WTC11 (cell line): Measurements from ENCODE around the gene EDAR. TPM values are rescaled to one million over a fixed set of nuclear protein-coding genes. Genes with fewer than 3 reads are reported as not detected.

Source experiments
- ATAC-seq: fragments of 200-7000 bp; cut with Tn5 transposase; 2 replicates; pipeline ENCODE4 v1.10.0; 2021; ENCODE audit warnings: mild to moderate bottlenecking, moderate library complexity
- CTCF ChIA-PET: fragments of 300-600 bp; sonication (Branson Sonifier 250); formaldehyde crosslinking; loops from one replicate; lab custom pipeline; 2021; ENCODE audit warnings: antibody characterized with exemption; lab: Charles Lee
- POLR2A ChIA-PET: fragments of 350-600 bp; sonication (Branson Sonifier 250); formaldehyde crosslinking; loops from one replicate; lab custom pipeline; 2021; ENCODE audit warnings: antibody characterized with exemption; lab: Charles Lee
- DNase-seq: peaks from one replicate; pipeline ENCODE4 v3.0.0; 2021; ENCODE audit warnings: low spot score
- H3K27ac Mint-ChIP-seq: 2 replicates; pipeline ENCODE4 v1.8.0; 2021; ENCODE audit warnings: mixed read lengths
- H3K27me3 Mint-ChIP-seq: 2 replicates; pipeline ENCODE4 v1.8.0; 2021; ENCODE audit warnings: low read depth, mild to moderate bottlenecking, moderate library complexity, mixed read lengths
- H3K36me3 Mint-ChIP-seq: 2 replicates; pipeline ENCODE4 v1.8.0; 2021; ENCODE audit warnings: mixed read lengths
- H3K4me1 Mint-ChIP-seq: 2 replicates; pipeline ENCODE4 v1.8.0; 2022; ENCODE audit warnings: mixed read lengths
- H3K4me3 Mint-ChIP-seq: 2 replicates; pipeline ENCODE4 v1.8.0; 2021; ENCODE audit warnings: mild to moderate bottlenecking, moderate library complexity, mixed read lengths
- H3K9me3 Mint-ChIP-seq: 2 replicates; pipeline ENCODE4 v1.8.0; 2021; ENCODE audit warnings: mixed read lengths
- GTF2I ChIP-seq: fragments of 250-450 bp; sonication (Bioruptor Pico); conservative IDR thresholded peaks from 2 replicates; pipeline ENCODE4 v1.4.0; 2021; ENCODE audit warnings: mild to moderate bottlenecking
- HMGA2 ChIP-seq: fragments of 250-450 bp; sonication (Bioruptor Pico); IDR thresholded peaks from 2 replicates; pipeline ENCODE4 v1.4.0; 2021; ENCODE audit warnings: mild to moderate bottlenecking, moderate library complexity
- JAZF1 ChIP-seq: fragments of 250-450 bp; sonication (Bioruptor Pico); IDR thresholded peaks from 2 replicates; pipeline ENCODE4 v1.9.0; 2021; ENCODE audit warnings: moderate library complexity, mild to moderate bottlenecking, inconsistent platforms
- MYBL2 ChIP-seq: sonication (generic); formaldehyde crosslinking; IDR thresholded peaks from 2 replicates; pipeline ENCODE4 v1.8.1; 2023; ENCODE audit warnings: mild to moderate bottlenecking, moderate library complexity, missing genetic modification reagents
- NFE2L1 ChIP-seq: sonication (generic); formaldehyde crosslinking; IDR thresholded peaks from 2 replicates; pipeline ENCODE4 v1.8.1; 2023; ENCODE audit warnings: missing genetic modification reagents
- OVOL2 ChIP-seq: fragments of 250-450 bp; sonication (Bioruptor Pico); IDR thresholded peaks from 2 replicates; pipeline ENCODE4 v1.9.0; 2021; ENCODE audit warnings: mild to moderate bottlenecking, borderline replicate concordance
- PRDM15 ChIP-seq: sonication (generic); formaldehyde crosslinking; IDR thresholded peaks from 2 replicates; pipeline ENCODE4 v1.8.0; 2022; ENCODE audit warnings: missing genetic modification reagents
- PREB ChIP-seq: sonication (generic); formaldehyde crosslinking; IDR thresholded peaks from 2 replicates; pipeline ENCODE4 v1.8.1; 2022; ENCODE audit warnings: mild to moderate bottlenecking, missing genetic modification reagents, moderate library complexity, borderline replicate concordance
- ZNF671 ChIP-seq: fragments of 250-450 bp; sonication (Bioruptor Pico); IDR thresholded peaks from 2 replicates; pipeline ENCODE4 v1.8.0; 2021; ENCODE audit warnings: mild to moderate bottlenecking
- total RNA-seq: library from RNA; stranded (reverse); gene quantifications from 3 replicates; pipeline ENCODE4 v1.2.3, GENCODE V29; 2021
- TF ChIP-seq, protein P1 (sequence below): sonication (generic); formaldehyde crosslinking; IDR thresholded peaks from 2 replicates; pipeline ENCODE4 v1.8.1; 2023; ENCODE audit warnings: mild to moderate bottlenecking, moderate library complexity, missing genetic modification reagents
- TF ChIP-seq, protein P2 (sequence below): fragments of 250-450 bp; sonication (Bioruptor Pico); IDR thresholded peaks from 2 replicates; pipeline ENCODE4 v1.9.0; 2021; ENCODE audit warnings: mild to moderate bottlenecking
- TF ChIP-seq, protein P3 (sequence below): fragments of 250-450 bp; sonication (Bioruptor Pico); IDR thresholded peaks from 2 replicates; pipeline ENCODE4 v1.9.0; 2021; ENCODE audit warnings: mild to moderate bottlenecking, borderline replicate concordance
- TF ChIP-seq, protein P4 (sequence below): sonication (generic); formaldehyde crosslinking; IDR thresholded peaks from 2 replicates; pipeline ENCODE4 v1.8.0; 2022; ENCODE audit warnings: mild to moderate bottlenecking, missing genetic modification reagents

EDAR gene
- total RNA-seq, 1 experiment from 2014 or later, result not detected

DNA sequence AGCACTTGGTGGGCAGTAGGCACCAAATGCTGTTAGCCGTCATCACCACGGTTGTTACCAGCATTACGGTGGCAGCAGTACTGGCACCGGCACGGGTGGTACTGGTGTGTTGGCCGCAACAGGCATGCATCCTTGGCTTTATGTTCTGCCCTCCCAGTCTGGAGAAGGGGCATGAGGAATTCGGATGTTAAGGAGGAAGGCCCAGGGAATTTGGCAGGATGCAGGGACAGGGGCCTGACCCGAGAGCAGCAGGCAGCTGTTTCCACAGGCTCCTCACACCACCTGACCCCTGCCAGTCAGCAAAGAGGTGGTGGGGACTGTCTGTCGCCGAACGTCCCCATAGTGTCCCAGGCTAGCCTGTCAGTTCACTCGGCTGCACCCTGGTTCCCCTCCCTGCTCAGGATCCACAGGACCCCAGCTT lies 79.0 kb downstream of the EDAR start:
- H3K9me3 Mint-ChIP-seq, result no peaks in the 10 kb centered on the region
- H3K36me3 Mint-ChIP-seq, result no peaks in the 10 kb centered on the region
- no peaks in the 10 kb centered on the region; the same call in 1 of the 2 replicates for H3K27me3 Mint-ChIP-seq
- POLR2A ChIA-PET, result no interaction called here
- no peak overlapping the region for H3K27ac Mint-ChIP-seq
- TF ChIP-seq PRDM15 (CRISPR knock-in tag), result no peak
- H3K4me3 Mint-ChIP-seq, result no peak overlapping the region
- DNase-seq (no peak), ATAC-seq (no peak)
- CTCF ChIA-PET, result interaction anchor here (1.8 kb wide), 1 partner anchor 35 kb away, joined by 3 read pairs; no protein-coding TSS in a partner anchor
- H3K4me1 Mint-ChIP-seq, result no peaks in the 10 kb centered on the region

- ChIA-PET POLR2A (no interaction called here), CTCF (interaction anchor here (1.8 kb wide), 1 partner anchor 35 kb away, joined by 3 read pairs; no protein-coding TSS in a partner anchor)
- H3K4me3 Mint-ChIP-seq, result no peak overlapping the region
- no peaks in the 10 kb centered on the region for H3K4me1 Mint-ChIP-seq
- no peaks in the 10 kb centered on the region for H3K36me3 Mint-ChIP-seq
- TF ChIP-seq JAZF1 (CRISPR knock-in tag) (no peak), GTF2I (CRISPR knock-in tag) (no peak), MYBL2 (CRISPR knock-in tag) (no peak), HMGA2 (CRISPR knock-in tag) (no peak), ZNF671 (CRISPR knock-in tag) (no peak)
- TF ChIP-seq, protein P1, sequence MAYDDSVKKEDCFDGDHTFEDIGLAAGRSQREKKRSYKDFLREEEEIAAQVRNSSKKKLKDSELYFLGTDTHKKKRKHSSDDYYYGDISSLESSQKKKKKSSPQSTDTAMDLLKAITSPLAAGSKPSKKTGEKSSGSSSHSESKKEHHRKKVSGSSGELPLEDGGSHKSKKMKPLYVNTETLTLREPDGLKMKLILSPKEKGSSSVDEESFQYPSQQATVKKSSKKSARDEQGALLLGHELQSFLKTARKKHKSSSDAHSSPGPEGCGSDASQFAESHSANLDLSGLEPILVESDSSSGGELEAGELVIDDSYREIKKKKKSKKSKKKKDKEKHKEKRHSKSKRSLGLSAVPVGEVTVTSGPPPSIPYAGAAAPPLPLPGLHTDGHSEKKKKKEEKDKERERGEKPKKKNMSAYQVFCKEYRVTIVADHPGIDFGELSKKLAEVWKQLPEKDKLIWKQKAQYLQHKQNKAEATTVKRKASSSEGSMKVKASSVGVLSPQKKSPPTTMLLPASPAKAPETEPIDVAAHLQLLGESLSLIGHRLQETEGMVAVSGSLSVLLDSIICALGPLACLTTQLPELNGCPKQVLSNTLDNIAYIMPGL (CRISPR knock-in tag), result no peak
- TF ChIP-seq, protein P2, sequence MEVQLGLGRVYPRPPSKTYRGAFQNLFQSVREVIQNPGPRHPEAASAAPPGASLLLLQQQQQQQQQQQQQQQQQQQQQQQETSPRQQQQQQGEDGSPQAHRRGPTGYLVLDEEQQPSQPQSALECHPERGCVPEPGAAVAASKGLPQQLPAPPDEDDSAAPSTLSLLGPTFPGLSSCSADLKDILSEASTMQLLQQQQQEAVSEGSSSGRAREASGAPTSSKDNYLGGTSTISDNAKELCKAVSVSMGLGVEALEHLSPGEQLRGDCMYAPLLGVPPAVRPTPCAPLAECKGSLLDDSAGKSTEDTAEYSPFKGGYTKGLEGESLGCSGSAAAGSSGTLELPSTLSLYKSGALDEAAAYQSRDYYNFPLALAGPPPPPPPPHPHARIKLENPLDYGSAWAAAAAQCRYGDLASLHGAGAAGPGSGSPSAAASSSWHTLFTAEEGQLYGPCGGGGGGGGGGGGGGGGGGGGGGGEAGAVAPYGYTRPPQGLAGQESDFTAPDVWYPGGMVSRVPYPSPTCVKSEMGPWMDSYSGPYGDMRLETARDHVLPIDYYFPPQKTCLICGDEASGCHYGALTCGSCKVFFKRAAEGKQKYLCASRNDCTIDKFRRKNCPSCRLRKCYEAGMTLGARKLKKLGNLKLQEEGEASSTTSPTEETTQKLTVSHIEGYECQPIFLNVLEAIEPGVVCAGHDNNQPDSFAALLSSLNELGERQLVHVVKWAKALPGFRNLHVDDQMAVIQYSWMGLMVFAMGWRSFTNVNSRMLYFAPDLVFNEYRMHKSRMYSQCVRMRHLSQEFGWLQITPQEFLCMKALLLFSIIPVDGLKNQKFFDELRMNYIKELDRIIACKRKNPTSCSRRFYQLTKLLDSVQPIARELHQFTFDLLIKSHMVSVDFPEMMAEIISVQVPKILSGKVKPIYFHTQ (CRISPR knock-in tag), result no peak
- H3K27me3 Mint-ChIP-seq, result no peaks in the 10 kb centered on the region; the same call in 1 of the 2 replicates
- no peak for ATAC-seq
- no peaks in the 10 kb centered on the region for H3K9me3 Mint-ChIP-seq
- DNase-seq, result no peak
- no peak overlapping the region for H3K27ac Mint-ChIP-seq
Observed at GRCh38 chr2:108909275-108909823, 79.7 kb downstream of the EDAR start.

GRCh38 chr2:108908713-108909070 lies 80.3 kb downstream of the EDAR start:
- Mint-ChIP-seq H3K4me3 (no peak overlapping the region), H3K9me3 (no peaks in the 10 kb centered on the region), H3K4me1 (no peaks in the 10 kb centered on the region), H3K27me3 (no peaks in the 10 kb centered on the region; the same call in 1 of the 2 replicates), H3K36me3 (no peaks in the 10 kb centered on the region), H3K27ac (no peak overlapping the region)
- ChIA-PET CTCF (interaction anchor here (1.8 kb wide), 1 partner anchor 36 kb away, joined by 3 read pairs; no protein-coding TSS in a partner anchor), POLR2A (no interaction called here)
- ATAC-seq (no peak), DNase-seq (no peak)
- TF ChIP-seq, protein P3, sequence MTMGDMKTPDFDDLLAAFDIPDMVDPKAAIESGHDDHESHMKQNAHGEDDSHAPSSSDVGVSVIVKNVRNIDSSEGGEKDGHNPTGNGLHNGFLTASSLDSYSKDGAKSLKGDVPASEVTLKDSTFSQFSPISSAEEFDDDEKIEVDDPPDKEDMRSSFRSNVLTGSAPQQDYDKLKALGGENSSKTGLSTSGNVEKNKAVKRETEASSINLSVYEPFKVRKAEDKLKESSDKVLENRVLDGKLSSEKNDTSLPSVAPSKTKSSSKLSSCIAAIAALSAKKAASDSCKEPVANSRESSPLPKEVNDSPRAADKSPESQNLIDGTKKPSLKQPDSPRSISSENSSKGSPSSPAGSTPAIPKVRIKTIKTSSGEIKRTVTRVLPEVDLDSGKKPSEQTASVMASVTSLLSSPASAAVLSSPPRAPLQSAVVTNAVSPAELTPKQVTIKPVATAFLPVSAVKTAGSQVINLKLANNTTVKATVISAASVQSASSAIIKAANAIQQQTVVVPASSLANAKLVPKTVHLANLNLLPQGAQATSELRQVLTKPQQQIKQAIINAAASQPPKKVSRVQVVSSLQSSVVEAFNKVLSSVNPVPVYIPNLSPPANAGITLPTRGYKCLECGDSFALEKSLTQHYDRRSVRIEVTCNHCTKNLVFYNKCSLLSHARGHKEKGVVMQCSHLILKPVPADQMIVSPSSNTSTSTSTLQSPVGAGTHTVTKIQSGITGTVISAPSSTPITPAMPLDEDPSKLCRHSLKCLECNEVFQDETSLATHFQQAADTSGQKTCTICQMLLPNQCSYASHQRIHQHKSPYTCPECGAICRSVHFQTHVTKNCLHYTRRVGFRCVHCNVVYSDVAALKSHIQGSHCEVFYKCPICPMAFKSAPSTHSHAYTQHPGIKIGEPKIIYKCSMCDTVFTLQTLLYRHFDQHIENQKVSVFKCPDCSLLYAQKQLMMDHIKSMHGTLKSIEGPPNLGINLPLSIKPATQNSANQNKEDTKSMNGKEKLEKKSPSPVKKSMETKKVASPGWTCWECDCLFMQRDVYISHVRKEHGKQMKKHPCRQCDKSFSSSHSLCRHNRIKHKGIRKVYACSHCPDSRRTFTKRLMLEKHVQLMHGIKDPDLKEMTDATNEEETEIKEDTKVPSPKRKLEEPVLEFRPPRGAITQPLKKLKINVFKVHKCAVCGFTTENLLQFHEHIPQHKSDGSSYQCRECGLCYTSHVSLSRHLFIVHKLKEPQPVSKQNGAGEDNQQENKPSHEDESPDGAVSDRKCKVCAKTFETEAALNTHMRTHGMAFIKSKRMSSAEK (CRISPR knock-in tag), result no peak
- TF ChIP-seq PREB (CRISPR knock-in tag) (no peak), OVOL2 (CRISPR knock-in tag) (no peak), NFE2L1 (CRISPR knock-in tag) (no peak)
- TF ChIP-seq, protein P4, sequence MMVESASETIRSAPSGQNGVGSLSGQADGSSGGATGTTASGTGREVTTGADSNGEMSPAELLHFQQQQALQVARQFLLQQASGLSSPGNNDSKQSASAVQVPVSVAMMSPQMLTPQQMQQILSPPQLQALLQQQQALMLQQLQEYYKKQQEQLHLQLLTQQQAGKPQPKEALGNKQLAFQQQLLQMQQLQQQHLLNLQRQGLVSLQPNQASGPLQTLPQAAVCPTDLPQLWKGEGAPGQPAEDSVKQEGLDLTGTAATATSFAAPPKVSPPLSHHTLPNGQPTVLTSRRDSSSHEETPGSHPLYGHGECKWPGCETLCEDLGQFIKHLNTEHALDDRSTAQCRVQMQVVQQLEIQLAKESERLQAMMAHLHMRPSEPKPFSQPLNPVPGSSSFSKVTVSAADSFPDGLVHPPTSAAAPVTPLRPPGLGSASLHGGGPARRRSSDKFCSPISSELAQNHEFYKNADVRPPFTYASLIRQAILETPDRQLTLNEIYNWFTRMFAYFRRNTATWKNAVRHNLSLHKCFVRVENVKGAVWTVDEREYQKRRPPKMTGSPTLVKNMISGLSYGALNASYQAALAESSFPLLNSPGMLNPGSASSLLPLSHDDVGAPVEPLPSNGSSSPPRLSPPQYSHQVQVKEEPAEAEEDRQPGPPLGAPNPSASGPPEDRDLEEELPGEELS (CRISPR knock-in tag), result no peak
